PC-3 (cell line): ENCODE data around the gene B4GALNT1. TPM values are rescaled to one million over a fixed set of nuclear protein-coding genes. Genes with fewer than 3 reads are reported as not detected.

Experiments used
- ATAC-seq: fragments of 200-7000 bp; cut with Tn5 transposase; 2 replicates; pipeline ENCODE4 v1.9.1; 2020; ENCODE audit warnings: mild to moderate bottlenecking, moderate library complexity
- BruUV-seq: library from RNA; stranded (reverse); fragments of 400-500 nt; replicated peaks from 2 replicates; lab custom pipeline; 2021; lab: Mats Ljungman, UMichigan
- CTCF ChIA-PET: fragments of 300-600 bp; sonication (Branson Sonifier 250); formaldehyde crosslinking; loops from one replicate; lab custom pipeline; 2022; ENCODE audit warnings: antibody characterized with exemption; lab: Charles Lee
- POLR2A ChIA-PET: fragments of 300-600 bp; sonication (Branson Sonifier 250); formaldehyde crosslinking; loops from one replicate; lab custom pipeline; 2022; ENCODE audit warnings: antibody characterized with exemption; ENCODE audit not compliant: unreplicated experiment; lab: Charles Lee
- DNase-seq: peaks from one replicate; pipeline ENCODE4 v3.0.0-alpha.2; 2015
- H2AFZ ChIP-seq: fragments of 300-600 bp; sonication (generic); 2 replicates; pipeline ENCODE4 v1.6.0; 2016; ENCODE audit warnings: antibody characterized with exemption, low read length
- H3F3A ChIP-seq: fragments of 300-600 bp; sonication (generic); one replicate; pipeline ENCODE4 v1.6.0; 2017; ENCODE audit warnings: antibody characterized with exemption, low read length, control low read depth, mild to moderate bottlenecking; ENCODE audit not compliant: unreplicated experiment
- H3K27ac ChIP-seq: fragments of 300-600 bp; sonication (generic); 2 replicates; pipeline ENCODE4 v1.5.1; 2016; ENCODE audit warnings: mild to moderate bottlenecking, low read length
- H3K27me3 ChIP-seq: fragments of 300-600 bp; sonication (generic); 2 replicates; pipeline ENCODE4 v1.6.1; 2016; ENCODE audit warnings: low read length, mixed read lengths
- H3K36me3 ChIP-seq: fragments of 300-600 bp; sonication (generic); 2 replicates; pipeline ENCODE4 v1.6.1; 2016; ENCODE audit warnings: low read depth, mixed run types, low read length, mixed read lengths
- H3K4me1 ChIP-seq: fragments of 300-600 bp; sonication (generic); 2 replicates; pipeline ENCODE4 v1.5.1; 2016; ENCODE audit warnings: low read length; ENCODE audit not compliant: insufficient read depth
- H3K4me2 ChIP-seq: fragments of 300-600 bp; sonication (generic); 2 replicates; pipeline ENCODE4 v1.6.0; 2016; ENCODE audit warnings: low read length
- H3K4me3 ChIP-seq: fragments of 300-600 bp; sonication (generic); 2 replicates; pipeline ENCODE4 v1.5.1; 2016; ENCODE audit warnings: mild to moderate bottlenecking, low read length, mixed read lengths
- H3K79me2 ChIP-seq: fragments of 300-600 bp; sonication (generic); 2 replicates; pipeline ENCODE4 v1.6.1; 2017; ENCODE audit warnings: low read length, mixed read lengths
- H3K9ac ChIP-seq: fragments of 300-600 bp; sonication (generic); 2 replicates; pipeline ENCODE4 v1.6.0; 2016; ENCODE audit warnings: mild to moderate bottlenecking, low read length
- H3K9me2 ChIP-seq: fragments of 300-600 bp; sonication (generic); replicated peaks from 2 replicates; pipeline ENCODE4 v1.6.1; 2016; ENCODE audit warnings: mixed run types, low read length, mixed read lengths
- H3K9me3 ChIP-seq: fragments of 300-600 bp; sonication (generic); 2 replicates; pipeline ENCODE4 v1.6.1; 2016; ENCODE audit warnings: low read length, mixed read lengths
- H4K20me1 ChIP-seq: fragments of 300-600 bp; sonication (generic); 2 replicates; pipeline ENCODE4 v1.6.1; 2016; ENCODE audit warnings: low read length, mixed read lengths
- EZH2 ChIP-seq: fragments of 300-600 bp; sonication (generic); IDR thresholded peaks from one replicate; pipeline ENCODE4 v1.6.1; 2017; ENCODE audit warnings: antibody characterized with exemption, mild to moderate bottlenecking, low read length; ENCODE audit not compliant: unreplicated experiment
- EZH2phosphoT487 ChIP-seq: fragments of 300-600 bp; sonication (generic); IDR thresholded peaks from 2 replicates; pipeline ENCODE4 v1.6.1; 2018; ENCODE audit warnings: mild to moderate bottlenecking, antibody characterized with exemption, low read length, borderline replicate concordance
- intact Hi-C: fragments of 100-400 bp; cut with micrococcal nuclease; formaldehyde crosslinking; loops from 2 replicates; pipeline ENCODE4 v1.9.0; 2023
- total RNA-seq: library from RNA; depleted of rRNA; stranded (reverse); fragments of >200 nt; gene quantifications from 2 replicates; pipeline ENCODE4 v1.2.3, GENCODE V29; 2014
- TF ChIP-seq, protein P1 (sequence below): fragments of 300-600 bp; sonication (generic); conservative IDR thresholded peaks from 2 replicates; pipeline ENCODE4 v1.5.1; 2017; ENCODE audit warnings: antibody characterized with exemption, low read depth, mild to moderate bottlenecking, low read length

The B4GALNT1 gene
- total RNA-seq, 1 experiment from 2014 or later: 39.0 TPM

DNA sequence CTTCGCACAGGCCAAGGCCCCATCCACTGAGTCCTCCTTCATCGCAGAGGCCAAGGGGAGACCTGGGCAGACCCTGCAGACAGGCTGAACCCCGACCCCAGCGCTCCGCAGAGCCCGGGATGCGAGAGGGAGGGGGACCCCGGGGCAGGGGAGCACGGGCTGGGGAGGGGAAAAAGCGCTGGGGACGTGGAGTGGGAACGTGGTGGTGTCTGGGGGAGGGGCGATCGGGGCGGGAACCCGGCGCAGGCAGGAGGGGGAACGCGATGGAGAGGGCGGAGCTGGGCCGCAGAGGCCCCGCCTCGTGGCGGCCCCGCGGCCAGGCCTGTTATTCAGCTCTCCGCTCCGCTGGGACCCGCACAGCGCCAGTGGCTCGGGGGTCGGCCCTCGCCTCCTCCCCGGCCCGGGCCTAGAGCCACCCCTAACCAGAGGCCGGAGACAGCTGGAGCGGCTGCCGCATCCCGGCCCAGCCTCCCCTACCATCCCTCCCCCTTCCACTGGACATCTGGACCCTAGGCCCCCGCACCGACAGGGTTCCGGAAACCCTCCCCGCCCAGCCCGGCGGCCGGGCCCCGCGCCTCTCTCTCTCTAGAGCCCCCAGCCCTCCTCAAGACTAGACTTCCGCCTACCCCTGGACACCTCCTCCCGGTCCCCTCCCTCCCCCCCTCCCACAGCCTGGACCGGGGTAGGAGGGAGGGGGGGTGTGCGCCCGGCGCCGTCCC lies 21.7 kb downstream of the B4GALNT1 start, which contains the start of gene ARHGEF25:
Gene ARHGEF25 (plus strand): TSS at position 328 of the 719 bp plus-strand sequence. CDS start 460 bp downstream, outside the sequence.
- Histone ChIP-seq H3K9ac (peak within 1 kb of the TSS; percentile 63), H3F3A (no peaks in the 10 kb centered on the region), H3K4me1 (peaks cover 9% of the 10 kb centered on the region; the same call in 1 of the 2 replicates), H4K20me1 (no peaks in the 10 kb centered on the region), H3K27me3 (no peaks in the 10 kb centered on the region), H3K27ac (no peak within 1 kb of the TSS), H3K9me3 (no peaks in the 10 kb centered on the region), H3K4me3 (peak within 1 kb of the TSS; percentile 78), H3K9me2 (no peaks in the 10 kb centered on the region), H3K79me2 (no peaks in the 10 kb centered on the region), H2AFZ (peak within 1 kb of the TSS; percentile 96), H3K36me3 (no peaks in the 10 kb centered on the region), H3K4me2 (peak within 1 kb of the TSS; percentile 88)
- ChIA-PET POLR2A (no interaction called here), CTCF (interaction anchor here (0.6 kb wide), 2 partner anchors 28 to 123 kb away, joined by 3 to 4 read pairs; no protein-coding TSS in a partner anchor)
- TF ChIP-seq EZH2phosphoT487 (no peak), EZH2 (no peak)
- TF ChIP-seq, protein P1, sequence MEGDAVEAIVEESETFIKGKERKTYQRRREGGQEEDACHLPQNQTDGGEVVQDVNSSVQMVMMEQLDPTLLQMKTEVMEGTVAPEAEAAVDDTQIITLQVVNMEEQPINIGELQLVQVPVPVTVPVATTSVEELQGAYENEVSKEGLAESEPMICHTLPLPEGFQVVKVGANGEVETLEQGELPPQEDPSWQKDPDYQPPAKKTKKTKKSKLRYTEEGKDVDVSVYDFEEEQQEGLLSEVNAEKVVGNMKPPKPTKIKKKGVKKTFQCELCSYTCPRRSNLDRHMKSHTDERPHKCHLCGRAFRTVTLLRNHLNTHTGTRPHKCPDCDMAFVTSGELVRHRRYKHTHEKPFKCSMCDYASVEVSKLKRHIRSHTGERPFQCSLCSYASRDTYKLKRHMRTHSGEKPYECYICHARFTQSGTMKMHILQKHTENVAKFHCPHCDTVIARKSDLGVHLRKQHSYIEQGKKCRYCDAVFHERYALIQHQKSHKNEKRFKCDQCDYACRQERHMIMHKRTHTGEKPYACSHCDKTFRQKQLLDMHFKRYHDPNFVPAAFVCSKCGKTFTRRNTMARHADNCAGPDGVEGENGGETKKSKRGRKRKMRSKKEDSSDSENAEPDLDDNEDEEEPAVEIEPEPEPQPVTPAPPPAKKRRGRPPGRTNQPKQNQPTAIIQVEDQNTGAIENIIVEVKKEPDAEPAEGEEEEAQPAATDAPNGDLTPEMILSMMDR: no peak
- ATAC-seq (peak; percentile 90), DNase-seq (peak; percentile 35)
- intact Hi-C loops: no loop called here
- BruUV-seq: no TSS peak

DNA sequence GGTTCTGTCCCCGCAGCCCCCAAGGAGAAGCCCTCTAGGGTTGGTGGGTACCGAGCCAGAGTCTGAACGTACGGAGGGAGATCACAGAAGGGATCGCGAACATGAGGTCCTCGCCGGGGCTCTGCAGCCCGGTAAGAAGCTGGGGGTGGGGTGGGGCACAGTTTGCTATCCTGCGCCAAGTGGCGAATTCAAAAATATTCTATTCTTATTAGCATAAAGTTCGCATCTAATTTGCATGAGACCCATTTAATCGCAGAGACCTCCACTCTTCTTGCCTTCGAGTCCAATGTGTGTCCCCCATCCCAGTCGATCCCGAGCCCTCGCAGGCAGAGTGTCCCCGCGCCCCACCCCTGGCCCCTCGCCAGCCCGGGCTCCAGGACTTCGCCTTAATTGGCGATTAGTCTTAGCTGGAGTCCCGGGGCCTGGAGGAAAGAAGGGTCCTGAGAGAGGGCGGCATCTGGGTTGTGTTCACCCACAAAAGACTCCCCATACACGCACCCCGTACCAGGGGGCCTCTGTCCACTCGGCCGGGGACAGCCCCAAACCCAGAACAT lies 22.4 kb downstream of the B4GALNT1 start:
- ChIA-PET CTCF (interaction anchor here (0.6 kb wide), 1 partner anchor 27 kb away, joined by 4 read pairs; no protein-coding TSS in a partner anchor), POLR2A (no interaction called here)
- H2AFZ ChIP-seq: peak overlapping the region; percentile 96
- no peaks in the 10 kb centered on the region for H3K9me3 ChIP-seq
- no peaks in the 10 kb centered on the region for H3K36me3 ChIP-seq
- no peak for DNase-seq
- intact Hi-C loops: no loop called here
- no peak for ATAC-seq
- no peaks in the 10 kb centered on the region for H3K9me2 ChIP-seq
- no peaks in the 10 kb centered on the region for H3K27me3 ChIP-seq
- H3K4me2 ChIP-seq: peak overlapping the region; percentile 88
- no peaks in the 10 kb centered on the region for H4K20me1 ChIP-seq
- peaks cover 9% of the 10 kb centered on the region; the same call in 1 of the 2 replicates for H3K4me1 ChIP-seq
- H3K27ac ChIP-seq: no peak overlapping the region
- BruUV-seq: TSS peak; percentile 27
- peak overlapping the region; percentile 63; the same call in 1 of the 2 replicates for H3K9ac ChIP-seq
- no peaks in the 10 kb centered on the region for H3K79me2 ChIP-seq
- peak overlapping the region; percentile 78 for H3K4me3 ChIP-seq
- H3F3A ChIP-seq: no peaks in the 10 kb centered on the region
- no peak for TF ChIP-seq EZH2

DNA sequence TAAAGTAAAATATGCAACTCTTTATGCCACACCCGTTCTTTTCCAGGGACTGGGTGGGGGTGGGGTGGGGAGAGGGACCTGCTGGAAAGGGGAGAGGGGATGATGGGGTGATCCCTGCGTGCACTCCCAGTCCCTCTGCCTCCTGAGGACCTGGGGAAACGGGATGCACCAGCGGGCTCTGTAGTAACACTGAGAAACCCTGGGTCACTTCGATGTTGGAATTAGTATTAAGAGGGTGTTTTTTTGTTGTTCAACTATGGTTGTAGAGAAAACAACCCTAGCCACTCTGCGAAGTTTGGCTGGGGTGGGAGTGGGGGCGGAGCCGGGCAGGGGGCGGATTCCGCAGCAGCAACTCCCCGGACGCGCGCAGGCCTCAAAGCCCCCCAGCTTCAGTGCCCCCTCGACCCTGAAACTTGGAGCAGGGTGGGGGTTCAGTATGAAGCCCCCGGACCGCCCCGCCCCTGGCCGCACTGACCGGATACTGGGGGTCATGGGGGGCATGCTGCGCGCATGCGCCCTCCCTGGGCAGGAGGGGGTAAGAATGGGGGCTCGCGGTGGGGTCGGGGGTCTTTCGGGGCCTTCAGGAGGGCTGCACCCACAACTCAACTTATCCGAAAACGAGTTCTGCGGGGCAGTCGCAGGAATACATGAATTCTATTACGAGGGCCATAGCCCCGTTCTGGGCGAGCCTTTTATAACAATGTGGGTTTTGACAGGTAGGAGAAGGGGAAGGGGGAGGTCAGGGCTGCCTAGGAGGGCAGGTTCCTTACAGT lies 23.0 kb downstream of the B4GALNT1 start:
- no peaks in the 10 kb centered on the region for H3K79me2 ChIP-seq
- ATAC-seq (no peak), DNase-seq (no peak)
- no peaks in the 10 kb centered on the region for H3K36me3 ChIP-seq
- intact Hi-C loops: no loop called here
- no peak overlapping the region for H3K4me3 ChIP-seq
- ChIA-PET POLR2A (no interaction called here), CTCF (interaction anchor here (0.6 kb wide), 1 partner anchor 116 kb away, joined by 11 read pairs; no protein-coding TSS in a partner anchor)
- TF ChIP-seq, protein P1: no peak
- TF ChIP-seq EZH2phosphoT487: no peak
- TF ChIP-seq EZH2: no peak
- H3K9me3 ChIP-seq: no peaks in the 10 kb centered on the region
- H3K4me1 ChIP-seq: peaks cover 14% of the 10 kb centered on the region; the same call in 1 of the 2 replicates
- no peak overlapping the region for H3K9ac ChIP-seq
- BruUV-seq: no TSS peak
- no peaks in the 10 kb centered on the region for H3F3A ChIP-seq
- H4K20me1 ChIP-seq: no peaks in the 10 kb centered on the region
- H3K27ac ChIP-seq: no peak overlapping the region
- no peaks in the 10 kb centered on the region for H3K9me2 ChIP-seq
- H2AFZ ChIP-seq: no peak overlapping the region
- H3K27me3 ChIP-seq: no peaks in the 10 kb centered on the region
- H3K4me2 ChIP-seq: no peak overlapping the region
